ENCODE measurements around the gene BLOC1S1.

GRCh38 chr12:55705782-55706402, 10.0 kb upstream of the BLOC1S1 start:
- no peak for TF ChIP-seq ATF2 (IDR thresholded peaks at IDR 0.05; ENCODE audit: low read length)
- TF ChIP-seq CTCF (IDR thresholded peaks at IDR 0.05 in 2 of 3, conservative IDR thresholded peaks at IDR 0.05 in 1 of 3; ENCODE audit: control insufficient read depth in 2 of 3, extremely low read depth in 1 of 3, insufficient read depth in 1 of 3, low read depth in 3 of 3, low read length in 3 of 3): peak; percentile 28 to 54 (median 45); a peak in 5 of 6 replicates
- no peak for TF ChIP-seq ZNF24 (IDR thresholded peaks at IDR 0.05)
- no peak for TF ChIP-seq ETV6 (conservative IDR thresholded peaks at IDR 0.05 in 1 of 2, IDR thresholded peaks at IDR 0.05 in 1 of 2; ENCODE audit: borderline replicate concordance in 1 of 2, low read depth in 1 of 2)
- TF ChIP-seq POLR2A (IDR thresholded peaks at IDR 0.05; ENCODE audit: low read depth, low read length): no peak
- no peak for TF ChIP-seq STAT3 (IDR thresholded peaks at IDR 0.05; ENCODE audit: low read depth, low read length)
- no peak for TF ChIP-seq RFX5 (IDR thresholded peaks at IDR 0.05; ENCODE audit: low read depth, low read length)
- TF ChIP-seq EZH2 (IDR thresholded peaks at IDR 0.05; ENCODE audit: borderline replicate concordance, control insufficient read depth, low read depth, low read length): no peak

Data from GM12878 (cell line).